Ovary (tissue), 9 donors: ENCODE results near the gene SLC35F4. TPM values are rescaled to one million over a fixed set of nuclear protein-coding genes. Genes with fewer than 3 reads are reported as not detected.

Source experiments
- DNase-seq, 5 donors: peaks; one replicate each; pipeline ENCODE4 v3.0.0-alpha.2; 2019 to 2020
- H3K27ac ChIP-seq, 2 donors: fragments of 200-600 bp; one replicate each; pipeline versions ENCODE4 v1.5.1 to v1.8.0; 2019 to 2022
- H3K27me3 ChIP-seq: fragments of 200-600 bp; one replicate; pipeline ENCODE4 v1.8.0; 2022
- H3K36me3 ChIP-seq: fragments of 200-600 bp; sonication (generic); one replicate; pipeline ENCODE4 v1.5.1; 2019
- H3K4me1 ChIP-seq: one replicate; pipeline ENCODE4 v1.8.1; 2013; ENCODE audit warnings: mild to moderate bottlenecking, moderate library complexity; ENCODE audit not compliant: insufficient read depth
- H3K4me3 ChIP-seq: fragments of 200-600 bp; sonication (generic); one replicate; pipeline ENCODE4 v1.5.1; 2017
- H3K9me3 ChIP-seq, 2 donors: fragments of 200-600 bp in 1 of 2; sonication (generic) in 1 of 2; one replicate each; pipeline versions ENCODE4 v1.5.1 to v1.8.1; 2013 to 2019; ENCODE audit warnings: mild to moderate bottlenecking in 1 of 2, moderate library complexity in 1 of 2
- EP300 ChIP-seq: sonication (generic); formaldehyde crosslinking; IDR thresholded peaks from one replicate; pipeline ENCODE4 v1.6.1; 2017; ENCODE audit warnings: antibody characterized with exemption
- POLR2A ChIP-seq: fragments of 450-650 bp; IDR thresholded peaks from one replicate; pipeline ENCODE4 v1.6.1; 2017; ENCODE audit warnings: antibody characterized with exemption, mild to moderate bottlenecking, moderate library complexity
- WGBS, 3 donors: extraction: QIAGEN DNeasy Blood & Tissue Kit in 1 of 3; methylation state at CpG; one replicate each; pipeline versions ENCODE4 v1.1.5 to v1.1.7; 2013 to 2017; 5-methylcytosine and 5-hydroxymethylcytosine counted together
- intact Hi-C, 4 donors: fragments of 100-400 bp; cut with DNase I; formaldehyde crosslinking; loops; one replicate each; pipeline versions ENCODE4 v1.11.0 to v1.15.1; 2022 to 2023
- polyA plus RNA-seq, 2 donors: library from polyadenylated mRNA; stranded (reverse); fragments of 200-250 nt in 1 of 2; fragments of 350-450 nt in 1 of 2; fragmentation: Illumina TruSeq in 1 of 2; extraction: RNeasy Lipid Tissue Mini Kit (QIAGEN cat#74804) in 1 of 2; gene quantifications; one replicate each; pipeline ENCODE4 v1.2.3, GENCODE V29; 2013 to 2014
- total RNA-seq, 7 donors: library from RNA; depleted of rRNA in 2 of 7; stranded (reverse); fragments of >200 nt in 2 of 7; fragmentation: NEBNext Ultra II Directional in 3 of 7; extraction: Animal tissue kit (Norgen Biotek cat#: 25700) in 3 of 7; gene quantifications; one replicate each; pipeline versions ENCODE4 v1.1.0 to v1.2.4, GENCODE V29; 2016 to 2023
- TF ChIP-seq, protein P1 (sequence below), 3 donors: fragments of 450-650 bp in 2 of 3; fragments of 200-600 bp in 1 of 3; IDR thresholded peaks; one replicate each; pipeline versions ENCODE4 v1.5.1 to v1.8.0; 2016 to 2022; ENCODE audit warnings: antibody characterized with exemption in 3 of 3, mild to moderate bottlenecking in 1 of 3
- donor health status: DM: no; HTN: no; CAD: no; lungs with moderate emphysema.
- donor health status: DM: no; HTN: no; CAD: no.
- donor health status: Bipolar disorder and iron deficiency.
- donor health status: DM: yes; HTN: yes; CAD: no.
- donor health status: DM: no; HTN: no; CAD: no.
- donor health status: DM: yes; HTN: yes; CAD: no.

SLC35F4 gene
- total and polyA plus RNA-seq, 9 donors, result 0.04 to 0.65 (median 0.20) TPM; not detected in 6

DNA sequence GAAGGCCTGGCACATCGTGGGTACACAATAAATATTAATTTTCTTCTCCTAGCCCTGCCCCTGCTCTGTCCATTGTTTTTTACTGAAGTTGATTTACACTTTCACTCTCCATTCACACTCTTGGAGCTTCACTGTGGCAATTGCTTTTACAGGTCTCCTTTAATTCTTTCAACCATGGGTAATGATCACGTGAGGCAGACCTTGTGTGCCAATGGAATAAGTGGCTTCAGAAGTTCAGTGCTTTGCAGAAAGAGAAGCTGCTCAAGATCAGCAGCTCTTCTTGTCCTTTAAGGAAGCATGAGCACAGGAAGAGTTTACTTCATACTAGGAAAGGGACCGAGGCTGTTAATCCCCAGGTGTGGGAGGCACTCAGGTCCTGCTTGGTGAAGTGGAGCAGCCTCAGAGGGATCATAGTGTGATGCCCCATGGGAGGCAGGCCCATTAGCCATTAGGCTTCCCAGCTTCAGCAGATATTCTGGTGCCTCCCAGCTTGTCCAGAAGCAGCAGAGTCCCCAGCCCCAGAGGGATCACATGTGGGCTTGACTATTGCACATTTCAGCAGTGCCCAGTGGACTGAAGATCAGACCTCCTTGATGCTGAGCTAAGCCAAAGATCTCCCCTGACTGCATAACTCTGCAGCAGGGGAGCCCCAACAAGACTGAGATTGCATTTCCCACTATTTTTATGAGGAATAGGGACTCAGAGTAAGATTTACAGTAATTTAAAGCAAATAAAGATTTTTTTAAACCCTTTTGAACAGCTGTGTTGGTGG is 5.0 kb upstream of the SLC35F4 start:
- no peaks in the 10 kb centered on the region for H3K27me3 ChIP-seq
- no peak for DNase-seq
- no peaks in the 10 kb centered on the region for H3K4me1 ChIP-seq
- H3K27ac ChIP-seq, result no peak overlapping the region
- no peaks in the 10 kb centered on the region for H3K36me3 ChIP-seq
- intact Hi-C loops, result no loop called here
- no peaks in the 10 kb centered on the region for H3K9me3 ChIP-seq
- TF ChIP-seq EP300, result no peak
- TF ChIP-seq POLR2A, result no peak
- TF ChIP-seq, protein P1, sequence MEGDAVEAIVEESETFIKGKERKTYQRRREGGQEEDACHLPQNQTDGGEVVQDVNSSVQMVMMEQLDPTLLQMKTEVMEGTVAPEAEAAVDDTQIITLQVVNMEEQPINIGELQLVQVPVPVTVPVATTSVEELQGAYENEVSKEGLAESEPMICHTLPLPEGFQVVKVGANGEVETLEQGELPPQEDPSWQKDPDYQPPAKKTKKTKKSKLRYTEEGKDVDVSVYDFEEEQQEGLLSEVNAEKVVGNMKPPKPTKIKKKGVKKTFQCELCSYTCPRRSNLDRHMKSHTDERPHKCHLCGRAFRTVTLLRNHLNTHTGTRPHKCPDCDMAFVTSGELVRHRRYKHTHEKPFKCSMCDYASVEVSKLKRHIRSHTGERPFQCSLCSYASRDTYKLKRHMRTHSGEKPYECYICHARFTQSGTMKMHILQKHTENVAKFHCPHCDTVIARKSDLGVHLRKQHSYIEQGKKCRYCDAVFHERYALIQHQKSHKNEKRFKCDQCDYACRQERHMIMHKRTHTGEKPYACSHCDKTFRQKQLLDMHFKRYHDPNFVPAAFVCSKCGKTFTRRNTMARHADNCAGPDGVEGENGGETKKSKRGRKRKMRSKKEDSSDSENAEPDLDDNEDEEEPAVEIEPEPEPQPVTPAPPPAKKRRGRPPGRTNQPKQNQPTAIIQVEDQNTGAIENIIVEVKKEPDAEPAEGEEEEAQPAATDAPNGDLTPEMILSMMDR (IDR thresholded peaks at IDR 0.05), result no peak
- 34 to 54% (median 46%) methylated on average over 3 of the region's 3 CpGs for WGBS, 3 donors
- H3K4me3 ChIP-seq, result no peak overlapping the region

DNA sequence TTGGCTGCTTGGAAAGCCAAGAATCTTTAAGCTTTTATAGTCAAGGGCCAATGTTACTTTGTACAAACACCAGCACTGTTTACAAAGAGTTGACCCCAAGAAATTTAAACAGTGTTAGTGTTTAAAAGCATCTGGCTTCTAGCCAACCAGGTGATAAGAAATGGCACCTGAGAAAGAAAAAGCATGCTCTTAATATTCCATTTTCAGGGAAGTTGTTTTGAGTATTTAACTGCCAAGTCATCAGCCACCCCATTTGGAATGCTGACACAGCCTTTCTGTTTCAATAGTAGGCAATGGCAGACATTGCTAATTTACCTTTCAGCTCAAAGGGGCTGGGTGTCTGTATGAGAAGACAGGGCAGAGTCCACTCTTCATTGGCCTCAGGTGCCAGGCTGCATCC is 3.7 kb upstream of the SLC35F4 start:
- Histone ChIP-seq H3K9me3 (no peaks in the 10 kb centered on the region), H3K27ac (no peak overlapping the region), H3K36me3 (no peaks in the 10 kb centered on the region), H3K4me3 (no peak overlapping the region), H3K27me3 (no peaks in the 10 kb centered on the region), H3K4me1 (peaks cover 6% of the 10 kb centered on the region)
- intact Hi-C loops, result no loop called here
- TF ChIP-seq POLR2A (no peak), EP300 (no peak)
- TF ChIP-seq, protein P1 (IDR thresholded peaks at IDR 0.05), result no peak
- DNase-seq, result no peak

DNA sequence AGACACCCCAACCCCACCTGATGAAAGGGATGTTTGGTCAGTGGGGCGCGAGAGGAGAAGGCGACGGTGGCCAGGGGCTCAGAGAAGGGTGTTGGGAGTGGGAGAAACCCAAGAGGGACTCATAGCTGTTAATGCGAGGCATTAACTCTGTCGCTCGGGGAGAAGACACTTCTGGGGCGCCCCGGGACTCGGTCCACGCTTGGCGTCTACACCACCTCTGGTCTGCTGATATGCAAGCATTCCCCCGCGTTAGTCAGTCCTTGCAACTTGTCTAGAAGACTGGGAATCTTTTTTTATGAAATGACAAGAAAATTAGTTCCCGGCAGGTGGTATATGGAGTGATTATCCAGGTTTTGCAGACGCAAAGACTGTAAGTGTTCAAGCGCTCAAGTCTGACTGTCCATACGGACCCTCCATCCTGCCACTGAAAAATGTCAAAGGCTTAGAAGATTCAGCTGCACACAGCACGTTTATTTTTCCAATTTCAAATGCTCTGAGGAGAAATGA is 360 bp upstream of the SLC35F4 start:
- H3K4me1 ChIP-seq, result peaks cover 6% of the 10 kb centered on the region
- intact Hi-C loops, result no loop called here
- no peaks in the 10 kb centered on the region for H3K36me3 ChIP-seq
- TF ChIP-seq, protein P1 (IDR thresholded peaks at IDR 0.05), result no peak
- TF ChIP-seq POLR2A (no peak), EP300 (no peak)
- no peak overlapping the region for H3K27ac ChIP-seq
- H3K9me3 ChIP-seq, result no peaks in the 10 kb centered on the region
- WGBS, 3 donors, result 9 to 18% (median 11%) methylated on average over 19 of the region's 19 CpGs
- no peak overlapping the region for H3K4me3 ChIP-seq
- H3K27me3 ChIP-seq, result no peaks in the 10 kb centered on the region
- DNase-seq, result no peak

DNA sequence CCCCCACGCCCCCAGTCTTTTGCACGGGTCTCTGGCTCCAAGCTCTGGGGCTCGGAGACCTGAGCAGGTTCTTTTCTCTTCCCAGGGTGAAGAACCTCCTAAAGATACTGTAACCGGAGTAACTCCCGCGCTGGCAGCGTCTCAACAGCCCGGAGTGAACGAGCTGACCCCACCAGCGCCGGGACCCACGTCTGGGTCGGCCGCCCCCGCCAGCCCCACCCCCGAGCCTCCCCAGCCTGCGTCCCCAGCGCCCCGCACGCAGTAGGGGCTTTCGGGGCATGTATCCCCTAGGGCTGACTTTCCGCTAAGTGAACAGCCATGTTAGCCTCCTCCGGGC is 858 bp downstream of the SLC35F4 start:
- intact Hi-C loops, result no loop called here
- H3K36me3 ChIP-seq, result no peaks in the 10 kb centered on the region
- H3K4me3 ChIP-seq, result no peak overlapping the region
- H3K27me3 ChIP-seq, result no peaks in the 10 kb centered on the region
- peaks cover 6% of the 10 kb centered on the region for H3K4me1 ChIP-seq
- WGBS, 3 donors, result 1 to 2% (median 2%) methylated on average over 17 to 23 of the region's 23 CpGs
- peak in 1 of 5 donors; percentile 9 for DNase-seq
- TF ChIP-seq, protein P1 (IDR thresholded peaks at IDR 0.05), result no peak
- TF ChIP-seq POLR2A (no peak), EP300 (no peak)
- H3K27ac ChIP-seq, result no peak overlapping the region
- H3K9me3 ChIP-seq, result no peaks in the 10 kb centered on the region
